Thyroid gland (tissue), 4 donors: ENCODE measurements around the gene GTF2F2.

ENCODE experiments used
- CTCF ChIP-seq, 6 experiments: fragments of 200-600 bp in 3 of 6; fragments of 450-650 bp in 3 of 6; sonication (generic) in 3 of 6; IDR thresholded peaks; one replicate each; pipeline ENCODE4 v1.5.1; 2016 to 2019; ENCODE audit warnings: antibody characterized with exemption in 6 of 6, mild to moderate bottlenecking in 2 of 6, inconsistent platforms in 1 of 6, moderate library complexity in 1 of 6
- POLR2A ChIP-seq, 2 donors: fragments of 450-650 bp; IDR thresholded peaks; one replicate each; pipeline ENCODE4 v1.6.1; 2017; ENCODE audit warnings: antibody characterized with exemption in 2 of 2, mild to moderate bottlenecking in 2 of 2, moderate library complexity in 1 of 2

- TF ChIP-seq CTCF (IDR thresholded peaks at IDR 0.05) (no peak), POLR2A (IDR thresholded peaks at IDR 0.05) (no peak)
Measured at GRCh38 chr13:45180303-45180702, 60.0 kb downstream of the GTF2F2 start.
